ENCODE data around the gene TMEM203.
"Not testable (repeated sequence)": the region's sequence is repeated elsewhere in the genome, so short reads cannot be mapped to it uniquely, and the experiment has no call there.

Gene TMEM203

GRCh38 chr9:137241490-137242268, 36.2 kb upstream of the TMEM203 start:
- FAIRE-seq, result no peak

DNA sequence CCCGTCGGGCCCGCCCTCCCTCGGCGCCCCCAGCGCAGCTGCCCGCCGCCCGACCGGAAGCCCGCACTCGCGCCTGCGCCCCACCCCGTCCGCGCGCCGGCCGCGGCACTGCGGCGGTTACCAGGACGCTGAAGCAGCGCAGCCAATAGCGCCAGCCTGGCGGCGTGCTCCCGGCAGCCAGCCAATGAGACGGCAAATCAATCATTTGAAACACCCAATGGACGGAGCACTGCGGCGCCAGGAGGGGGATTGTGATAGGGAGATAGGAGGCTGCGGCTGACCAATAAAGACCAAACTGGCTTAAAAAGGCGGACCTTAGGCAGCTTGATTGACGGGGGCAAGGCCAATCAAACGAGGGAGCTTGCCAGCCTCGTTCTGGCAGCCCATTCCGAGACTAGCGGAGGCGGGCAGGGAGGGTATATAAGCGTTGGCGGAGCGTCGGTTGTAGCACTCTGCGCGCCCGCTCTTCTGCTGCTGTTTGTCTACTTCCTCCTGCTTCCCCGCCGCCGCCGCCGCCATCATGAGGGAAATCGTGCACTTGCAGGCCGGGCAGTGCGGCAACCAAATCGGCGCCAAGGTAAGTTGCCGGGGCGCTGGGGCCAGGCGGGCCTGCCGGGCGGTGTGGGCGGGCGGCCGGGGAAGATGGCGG, 35.5 kb upstream of the TMEM203 start, which contains the start of gene TUBB4B:
Gene TUBB4B, plus strand, starts transcription at position 447 of the 649 bp plus-strand sequence. Its CDS starts 74 bp downstream, at position 521.
- peak; percentile 97 for FAIRE-seq

DNA sequence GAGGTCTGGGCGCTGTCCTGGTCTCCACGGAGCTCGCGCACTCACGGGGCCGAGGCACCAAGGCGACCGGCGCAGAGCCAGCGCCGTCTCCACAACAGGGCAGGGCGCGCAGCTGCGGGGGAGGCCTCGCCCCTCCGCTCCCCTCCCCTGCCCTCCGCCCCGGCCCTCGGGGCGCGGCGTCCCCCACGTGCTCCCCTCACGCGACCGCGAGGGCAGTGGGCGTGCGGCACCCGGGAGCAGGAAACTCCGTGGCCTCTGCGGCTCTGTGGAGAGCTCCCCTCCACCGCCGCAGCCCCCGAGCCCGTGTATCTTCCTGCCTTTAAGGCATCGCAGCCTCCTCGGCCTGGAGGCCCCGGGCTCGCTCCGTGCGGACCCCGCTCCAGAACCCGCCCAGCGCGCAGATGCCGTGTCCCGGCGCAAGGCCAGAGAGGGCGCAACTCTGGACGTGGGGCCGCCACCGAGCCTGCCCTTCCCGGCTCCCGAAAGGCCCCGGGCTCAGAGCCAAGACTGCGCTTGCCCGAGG, 34.9 kb upstream of the TMEM203 start:
- no peak for FAIRE-seq

GRCh38 chr9:137239541-137240200, 34.2 kb upstream of the TMEM203 start:
- FAIRE-seq, result not testable (repeated sequence)

DNA sequence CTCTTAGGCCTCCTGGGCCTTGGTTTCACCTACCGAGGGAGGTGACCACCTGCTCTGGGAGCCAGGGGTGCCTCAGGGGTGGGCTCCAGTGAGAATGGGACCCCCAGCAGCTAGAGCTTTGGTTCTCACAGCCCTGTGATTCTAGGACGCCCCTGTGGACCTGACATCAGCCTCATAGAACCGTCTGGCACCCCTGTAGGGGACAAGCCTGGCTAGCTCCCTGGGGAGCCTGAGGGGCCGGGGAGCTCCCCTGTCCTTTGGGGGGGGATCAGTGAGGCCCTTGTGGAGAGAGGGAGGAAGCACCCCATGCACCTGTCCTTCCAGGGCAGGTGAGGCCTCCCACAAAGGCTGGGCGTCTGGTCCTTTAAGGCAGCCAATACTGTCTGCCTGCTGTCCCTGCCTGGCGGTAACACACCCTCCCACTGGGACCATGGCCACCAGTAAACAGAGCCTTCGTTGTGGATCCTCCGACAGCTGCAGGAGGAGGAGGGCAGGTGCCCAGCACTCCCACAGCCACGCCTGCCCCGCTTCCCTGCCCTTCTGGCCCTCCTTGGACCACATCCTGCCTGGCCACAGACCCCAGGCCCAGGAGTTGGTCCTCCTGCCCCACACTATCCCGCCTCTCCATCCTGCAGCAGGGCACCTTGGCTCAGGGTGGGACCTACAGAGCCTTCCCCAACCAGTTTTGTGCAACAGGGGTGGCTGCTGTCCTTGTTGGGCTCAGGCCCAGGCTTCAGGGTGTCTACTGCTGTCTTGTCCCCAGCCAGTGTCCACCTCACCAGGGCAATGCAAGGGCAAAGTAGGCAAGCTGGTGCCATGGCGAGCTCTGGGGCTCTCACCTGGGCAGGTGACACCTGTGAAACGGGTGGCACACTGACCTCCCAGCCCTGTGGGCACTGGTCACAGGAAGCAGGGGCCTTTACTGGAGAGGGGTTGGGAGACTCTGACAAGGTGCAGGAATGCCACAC, 32.6 kb upstream of the TMEM203 start:
- no peak for FAIRE-seq

GRCh38 chr9:137236936-137237421, 31.5 kb upstream of the TMEM203 start:
- FAIRE-seq, result no peak

GRCh38 chr9:137236238-137236935, 30.9 kb upstream of the TMEM203 start:
- no peak for FAIRE-seq

- FAIRE-seq, result no peak
Observed at GRCh38 chr9:137235424-137236237, 30.2 kb upstream of the TMEM203 start.

DNA sequence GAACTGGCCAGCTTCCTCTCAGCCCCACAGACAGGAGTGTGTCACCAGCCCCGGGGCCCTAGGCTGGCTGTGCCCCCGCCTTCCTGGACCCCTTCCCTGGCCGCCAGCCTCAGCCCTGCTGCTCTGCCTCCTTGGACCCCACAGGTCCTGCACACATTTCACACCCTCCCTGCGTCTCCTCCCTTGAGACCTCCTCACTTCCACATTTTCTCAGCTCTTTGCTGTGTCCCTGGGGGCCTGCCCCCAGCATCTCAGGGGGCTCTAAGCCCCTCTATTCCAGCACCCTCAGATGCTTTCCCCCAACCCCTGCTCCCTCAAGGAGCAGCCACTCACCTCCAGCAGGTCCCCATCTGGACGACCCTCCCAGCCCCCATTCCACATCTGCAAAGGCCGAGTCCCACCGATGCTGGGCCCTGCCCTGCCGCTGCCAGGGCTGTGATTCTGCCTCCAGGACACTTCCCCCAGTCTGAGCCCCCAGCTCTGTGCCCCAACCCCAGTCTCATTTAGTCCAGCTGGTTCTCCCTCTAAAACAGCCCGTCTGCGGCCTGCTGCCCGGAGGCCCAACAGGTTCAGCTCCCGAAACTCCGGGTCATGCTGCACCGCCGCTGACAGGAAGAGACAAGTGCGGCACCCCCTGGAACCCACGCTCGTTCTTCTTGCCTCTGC, 29.4 kb upstream of the TMEM203 start:
- FAIRE-seq, result no peak

GRCh38 chr9:137234055-137234697, 28.7 kb upstream of the TMEM203 start:
- FAIRE-seq, result no peak

DNA sequence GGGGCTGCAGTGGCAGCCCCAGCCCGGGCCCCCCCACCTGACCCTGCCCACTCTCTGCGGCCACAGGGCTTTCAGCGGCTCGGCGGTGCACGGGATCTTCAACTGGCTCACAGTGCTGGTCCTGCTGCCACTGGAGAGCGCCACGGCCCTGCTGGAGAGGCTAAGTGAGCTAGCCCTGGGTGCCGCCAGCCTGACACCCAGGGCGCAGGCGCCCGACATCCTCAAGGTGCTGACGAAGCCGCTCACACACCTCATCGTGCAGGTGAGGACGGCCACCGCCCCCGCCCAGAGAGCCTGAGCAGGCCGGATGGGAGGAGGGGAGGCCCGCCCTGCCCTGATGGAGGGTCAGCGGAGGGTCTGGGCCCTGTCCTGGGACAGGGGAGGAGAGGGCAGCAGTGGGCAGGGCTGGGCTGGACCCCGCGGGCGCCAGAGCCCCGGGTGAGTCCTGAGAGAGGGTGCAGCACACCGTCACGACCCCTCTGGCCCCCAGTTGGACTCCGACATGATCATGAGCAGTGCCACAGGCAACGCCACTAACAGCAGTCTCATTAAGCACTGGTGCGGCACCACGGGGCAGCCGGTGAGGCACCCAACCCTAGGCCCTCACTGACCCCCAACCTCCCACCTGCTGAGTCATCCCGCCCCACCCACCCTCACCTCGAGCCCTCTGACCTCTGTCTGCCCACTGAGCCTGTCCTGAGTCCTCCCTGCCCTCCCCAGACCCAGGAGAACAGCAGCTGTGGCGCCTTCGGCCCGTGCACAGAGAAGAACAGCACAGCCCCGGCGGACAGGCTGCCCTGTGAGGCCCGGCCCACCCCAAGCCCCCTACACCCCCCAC, 27.9 kb upstream of the TMEM203 start:
- no peak for FAIRE-seq

DNA sequence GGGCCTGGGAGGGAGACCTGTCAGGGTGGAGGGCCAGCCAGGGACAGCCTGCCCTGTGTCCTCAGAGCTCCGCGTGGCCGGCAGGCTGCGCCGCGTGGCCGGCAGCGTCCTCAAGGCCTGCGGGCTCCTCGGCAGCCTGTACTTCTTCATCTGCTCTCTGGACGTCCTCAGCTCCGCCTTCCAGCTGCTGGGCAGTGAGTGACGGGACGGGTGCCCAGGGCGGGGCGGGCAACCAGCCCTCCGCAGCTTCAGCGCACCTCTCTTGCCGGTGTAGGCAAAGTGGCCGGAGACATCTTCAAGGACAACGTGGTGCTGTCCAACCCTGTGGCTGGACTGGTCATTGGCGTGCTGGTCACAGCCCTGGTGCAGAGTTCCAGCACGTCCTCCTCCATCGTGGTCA, 27.1 kb upstream of the TMEM203 start:
- no peak for FAIRE-seq

- no peak for FAIRE-seq
Observed at GRCh38 chr9:137232101-137232500, 26.7 kb upstream of the TMEM203 start.

GRCh38 chr9:137231372-137232039, 26.1 kb upstream of the TMEM203 start:
- no peak for FAIRE-seq

DNA sequence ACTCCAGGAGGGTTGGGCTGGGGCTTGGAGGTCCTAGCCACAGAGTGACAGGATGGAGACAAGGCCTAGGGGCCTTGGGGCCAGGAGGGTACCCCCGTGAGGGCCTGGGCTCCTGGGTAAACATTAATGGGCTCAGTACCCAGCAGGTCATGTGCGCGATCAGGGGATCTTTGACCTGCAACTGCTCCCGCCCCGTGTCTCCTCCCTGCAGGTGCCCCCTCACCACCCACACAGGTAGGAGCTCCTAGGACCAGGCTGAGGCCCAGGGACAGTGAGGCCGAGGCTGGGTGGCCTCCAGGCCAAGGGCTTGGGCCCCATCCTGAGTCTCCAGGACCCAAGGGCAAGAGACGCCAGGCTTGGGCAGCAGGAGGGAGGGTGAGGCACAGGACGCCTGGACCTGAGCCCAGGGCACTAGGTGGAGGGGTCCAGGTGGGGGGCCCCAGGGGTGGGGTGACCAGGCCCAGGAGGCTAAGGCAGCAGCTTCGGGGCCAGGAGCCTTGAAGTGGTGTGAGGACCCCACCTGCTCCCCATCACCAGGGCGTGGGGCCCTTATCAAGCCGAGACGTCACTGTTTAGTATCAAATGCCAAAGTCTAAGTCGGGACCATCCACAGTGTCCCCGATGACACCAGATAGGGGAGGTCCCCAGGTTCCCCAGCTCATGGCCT, 25.4 kb upstream of the TMEM203 start, which contains the start of gene SLC34A3:
Gene SLC34A3, plus strand, starts transcription at position 197 of the 667 bp plus-strand sequence. CDS start 802 bp downstream, outside the sequence.
- no peak for FAIRE-seq

DNA sequence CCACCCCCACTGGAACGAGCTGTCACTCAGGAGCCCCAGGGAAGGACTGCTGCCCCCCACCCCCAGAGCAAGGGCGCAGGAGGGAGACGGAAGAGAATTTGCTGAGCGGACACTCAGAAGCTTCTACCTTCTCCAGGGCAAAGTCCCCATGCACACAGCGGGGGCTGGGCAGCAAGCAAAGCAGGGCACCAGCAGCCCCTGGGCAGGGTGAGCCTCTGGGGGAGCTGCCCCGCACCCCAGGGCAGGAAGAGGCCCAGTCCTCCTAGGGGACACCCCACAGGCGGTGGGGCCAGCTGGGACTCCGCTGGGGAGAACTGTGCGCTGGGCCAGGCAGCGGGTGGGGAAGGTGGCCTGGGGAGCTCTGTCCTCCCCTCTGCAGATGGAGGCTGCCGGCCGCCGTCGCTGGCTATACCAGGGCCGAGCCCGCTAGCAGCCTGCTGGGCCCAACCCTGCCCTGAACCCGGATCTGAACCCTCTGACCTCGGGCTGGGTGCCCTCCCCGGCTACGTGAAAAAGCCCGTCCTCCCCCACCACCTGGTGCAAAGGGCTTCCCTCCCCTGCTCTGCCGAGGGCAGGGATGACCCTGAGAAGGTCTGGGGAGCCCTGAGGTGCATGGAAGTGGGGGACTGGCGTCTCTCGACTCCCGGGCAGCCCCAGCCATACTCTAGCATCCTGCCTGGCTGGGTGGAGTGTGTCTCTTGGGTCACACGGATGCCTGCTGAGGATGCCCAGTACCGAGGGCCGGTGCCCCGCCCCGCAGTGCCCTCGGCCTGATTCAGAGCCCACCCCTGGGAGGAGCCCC, 24.7 kb upstream of the TMEM203 start:
- FAIRE-seq, result no peak
